ENCODE measurements around the gene GLYR1.

Gene GLYR1

GRCh38 chr16:4879049-4879448 is 32.0 kb upstream of the GLYR1 start:
- no peak for DNase-seq

- no peak for DNase-seq
Observed at GRCh38 chr16:4877380-4877685, 30.2 kb upstream of the GLYR1 start.

GRCh38 chr16:4876646-4877379 is 29.7 kb upstream of the GLYR1 start:
- no peak for DNase-seq

- DNase-seq, result no peak
Observed at GRCh38 chr16:4874666-4875065, 27.6 kb upstream of the GLYR1 start.

GRCh38 chr16:4873091-4873490 is 26.0 kb upstream of the GLYR1 start:
- DNase-seq, result no peak

- no peak for DNase-seq
Observed at GRCh38 chr16:4871071-4871470, 24.0 kb upstream of the GLYR1 start.

GRCh38 chr16:4870138-4870671 is 23.1 kb upstream of the GLYR1 start:
- DNase-seq, result no peak

GRCh38 chr16:4869147-4869805 is 22.2 kb upstream of the GLYR1 start:
- DNase-seq, result no peak

- no peak for DNase-seq
Observed at GRCh38 chr16:4868535-4868934, 21.4 kb upstream of the GLYR1 start.

GRCh38 chr16:4868026-4868425 is 20.9 kb upstream of the GLYR1 start:
- DNase-seq, result no peak

- no peak for DNase-seq
Observed at GRCh38 chr16:4866586-4866985, 19.5 kb upstream of the GLYR1 start.

- no peak for DNase-seq
Observed at GRCh38 chr16:4865231-4865860, 18.3 kb upstream of the GLYR1 start.

GRCh38 chr16:4864728-4865127 is 17.6 kb upstream of the GLYR1 start:
- no peak for DNase-seq

- peak in 1 of 2 donors; percentile 25 for DNase-seq
Observed at GRCh38 chr16:4862639-4863038, 15.6 kb upstream of the GLYR1 start.

GRCh38 chr16:4860727-4861342 is 13.7 kb upstream of the GLYR1 start:
- DNase-seq, result no peak

- no peak for DNase-seq
Observed at GRCh38 chr16:4859900-4860255, 12.8 kb upstream of the GLYR1 start.

GRCh38 chr16:4859190-4859899 is 12.3 kb upstream of the GLYR1 start:
- no peak for DNase-seq

- no peak for DNase-seq
Observed at GRCh38 chr16:4855804-4856203, 8.7 kb upstream of the GLYR1 start.

- no peak for DNase-seq
Observed at GRCh38 chr16:4855371-4855770, 8.3 kb upstream of the GLYR1 start.

GRCh38 chr16:4852221-4852872 is 5.3 kb upstream of the GLYR1 start:
- DNase-seq, result peak; percentile 43 to 46

GRCh38 chr16:4850211-4850610 is 3.1 kb upstream of the GLYR1 start:
- no peak for DNase-seq

GRCh38 chr16:4847774-4848587 is 893 bp upstream of the GLYR1 start:
- DNase-seq, result peak; percentile 17 to 25

Data from inflammatory macrophage treated with lipopolysaccharide for 1 hour (primary cell).